Small intestine (tissue), 7 donors: ENCODE results near the gene SLC35E2B. TPM values are rescaled to one million over a fixed set of nuclear protein-coding genes. Genes with fewer than 3 reads are reported as not detected.

ENCODE experiments used
- DNase-seq, 2 donors: peaks; one replicate each; pipeline versions ENCODE4 v3.0.0 to v3.0.0-alpha.2; 2013
- FAIRE-seq: peaks from 2 replicates; lab custom pipeline; 2012; peaks lifted over from hg19 to GRCh38; lab: Jason Lieb, UNC
- H3K27ac ChIP-seq, 3 donors: one replicate each; pipeline ENCODE4 v1.5.1; 2013; ENCODE audit warnings: low read length in 2 of 3, mild to moderate bottlenecking in 2 of 3, control low read depth in 1 of 3, inconsistent platforms in 1 of 3, low read depth in 1 of 3, moderate library complexity in 1 of 3
- H3K27me3 ChIP-seq, 3 donors: one replicate each; pipeline ENCODE4 v1.6.1; 2013; ENCODE audit warnings: low read length in 3 of 3, inconsistent platforms in 1 of 3; ENCODE audit not compliant: control insufficient read depth in 3 of 3, insufficient read depth in 3 of 3
- H3K36me3 ChIP-seq, 3 donors: one replicate each; pipeline ENCODE4 v1.6.1; 2013; ENCODE audit warnings: low read length in 3 of 3, inconsistent platforms in 1 of 3, low read depth in 1 of 3, mild to moderate bottlenecking in 1 of 3, moderate library complexity in 1 of 3; ENCODE audit not compliant: control insufficient read depth in 3 of 3, insufficient read depth in 2 of 3
- H3K4me1 ChIP-seq, 3 donors: one replicate each; pipeline ENCODE4 v1.6.1; 2013; ENCODE audit warnings: low read length in 2 of 3, inconsistent platforms in 1 of 3, low read depth in 1 of 3, mild to moderate bottlenecking in 1 of 3, moderate library complexity in 1 of 3; ENCODE audit not compliant: control insufficient read depth in 3 of 3, insufficient read depth in 2 of 3
- H3K4me3 ChIP-seq, 3 donors: one replicate each; pipeline ENCODE4 v1.5.1; 2013; ENCODE audit warnings: low read length in 3 of 3, control low read depth in 1 of 3, inconsistent platforms in 1 of 3, low read depth in 1 of 3, mild to moderate bottlenecking in 1 of 3, moderate library complexity in 1 of 3
- H3K9me3 ChIP-seq, 2 donors: one replicate each; pipeline ENCODE4 v1.6.1; 2013; ENCODE audit warnings: low read depth in 1 of 2, low read length in 1 of 2; ENCODE audit not compliant: control insufficient read depth in 2 of 2, insufficient read depth in 1 of 2
- WGBS, 3 donors: extraction: QIAGEN DNeasy Blood & Tissue Kit; methylation state at CpG; one replicate each; pipeline ENCODE4 v1.1.7; 2013; 5-methylcytosine and 5-hydroxymethylcytosine counted together
- polyA plus RNA-seq, 4 donors: library from polyadenylated mRNA; stranded (reverse) in 3 of 4; unstranded in 1 of 4; fragments of 200-250 nt in 3 of 4; fragments of 120-200 nt in 1 of 4; gene quantifications; one replicate each; pipeline versions ENCODE4 v1.2.1 to v1.2.3, GENCODE V29; 2013
- donor health status: healthy with polysubstance abuse.
- donor health status: control.
- donor health status: control.
- donor health status: Bipolar disorder and iron deficiency.
- donor health status: healthy.

SLC35E2B gene
- polyA plus RNA-seq, 4 donors, result 21.6 to 43.0 (median 34.0) TPM

GRCh38 chr1:1627829-1628753, 64.5 kb downstream of the SLC35E2B start:
- H3K36me3 ChIP-seq, result peaks cover 0 to 48% (median 0%) of the 10 kb centered on the region in 3 donors
- DNase-seq (no peak), FAIRE-seq (no peak)
- no peaks in the 10 kb centered on the region for H3K4me1 ChIP-seq
- 93 to 95% (median 93%) methylated on average over 52 to 53 of the region's 53 CpGs for WGBS, 3 donors
- no peak overlapping the region for H3K4me3 ChIP-seq
- peaks cover 2 to 23% (median 4%) of the 10 kb centered on the region in 3 donors for H3K27me3 ChIP-seq
- peak overlapping the region in 1 of 3 donors; percentile 43 for H3K27ac ChIP-seq
- H3K9me3 ChIP-seq, result no peaks in the 10 kb centered on the region

DNA sequence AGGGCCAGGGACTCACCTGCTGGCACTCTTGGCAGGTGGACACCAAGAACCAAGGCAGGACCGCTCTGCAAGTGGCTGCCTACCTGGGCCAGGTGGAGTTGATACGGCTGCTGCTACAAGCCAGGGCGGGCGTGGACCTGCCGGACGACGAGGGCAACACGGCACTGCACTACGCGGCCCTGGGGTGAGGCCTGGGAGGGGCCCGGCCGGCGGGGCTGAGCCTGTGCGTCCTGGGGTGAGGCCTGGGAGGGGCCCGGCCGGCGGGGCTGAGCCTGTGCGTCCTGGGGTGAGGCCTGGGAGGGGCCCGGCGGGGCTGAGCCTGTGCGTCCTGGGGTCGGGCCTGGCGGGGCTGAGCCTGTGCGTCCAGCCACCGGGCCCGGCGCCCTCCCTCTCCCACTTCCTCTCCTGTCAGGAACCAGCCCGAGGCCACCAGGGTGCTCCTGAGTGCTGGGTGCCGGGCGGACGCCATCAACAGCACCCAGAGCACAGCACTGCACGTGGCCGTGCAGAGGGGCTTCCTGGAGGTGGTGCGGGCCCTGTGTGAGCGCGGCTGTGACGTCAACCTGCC, 65.2 kb downstream of the SLC35E2B start:
- H3K27ac ChIP-seq, result peak overlapping the region in 1 of 3 donors; percentile 43
- H3K4me1 ChIP-seq, result no peaks in the 10 kb centered on the region
- WGBS, 3 donors, result 32 to 65% (median 44%) methylated on average over 17 to 37 of the region's 37 CpGs
- peak; percentile 48 to 80 for DNase-seq
- H3K27me3 ChIP-seq, result peaks cover 2 to 23% (median 4%) of the 10 kb centered on the region in 3 donors
- H3K9me3 ChIP-seq, result no peaks in the 10 kb centered on the region
- FAIRE-seq, result no peak
- no peak overlapping the region for H3K4me3 ChIP-seq
- H3K36me3 ChIP-seq, result peaks cover 0 to 54% (median 0%) of the 10 kb centered on the region in 3 donors

GRCh38 chr1:1626207-1627141, 66.1 kb downstream of the SLC35E2B start:
- no peak overlapping the region for H3K4me3 ChIP-seq
- WGBS, 3 donors, result 91 to 94% (median 93%) methylated on average over 30 to 48 of the region's 48 CpGs
- no peak overlapping the region for H3K27ac ChIP-seq

DNA sequence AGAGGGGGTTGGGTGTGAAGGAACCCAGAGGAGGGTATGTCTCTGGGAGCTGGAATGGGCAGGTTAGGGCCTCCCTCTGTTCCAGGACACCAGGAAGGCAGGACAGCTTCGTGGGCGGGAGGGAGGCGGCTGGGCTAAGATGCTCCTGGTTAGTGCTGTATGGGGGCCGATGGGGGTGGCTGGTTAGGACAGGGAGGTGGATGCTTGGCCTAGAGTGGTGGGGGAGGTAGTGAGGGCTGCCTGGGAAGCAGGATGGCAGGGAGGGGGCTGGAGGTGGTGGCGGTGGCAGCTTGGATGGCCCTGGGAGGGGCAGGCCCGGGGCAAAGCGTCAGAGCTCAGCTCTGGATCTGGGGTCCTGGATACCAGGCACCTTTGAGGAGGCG, 66.8 kb downstream of the SLC35E2B start:
- H3K4me1 ChIP-seq, result no peaks in the 10 kb centered on the region
- no peak overlapping the region for H3K4me3 ChIP-seq
- H3K27me3 ChIP-seq, result peaks cover 0 to 9% (median 4%) of the 10 kb centered on the region in 3 donors
- no peak overlapping the region for H3K27ac ChIP-seq
- WGBS, 3 donors, result 89 to 93% (median 93%) methylated on average over 8 of the region's 8 CpGs
- no peaks in the 10 kb centered on the region for H3K9me3 ChIP-seq
- peaks cover 0 to 63% (median 0%) of the 10 kb centered on the region in 3 donors for H3K36me3 ChIP-seq
- FAIRE-seq (no peak), DNase-seq (no peak)

More at GRCh38 chr1:1626207-1627141, 66.1 kb downstream of the SLC35E2B start:
- no peaks in the 10 kb centered on the region for H3K4me1 ChIP-seq
- H3K36me3 ChIP-seq, result peaks cover 0 to 58% (median 0%) of the 10 kb centered on the region in 3 donors
- DNase-seq, result no peak
- H3K9me3 ChIP-seq, result no peaks in the 10 kb centered on the region
- no peak for FAIRE-seq
- peaks cover 2 to 15% (median 4%) of the 10 kb centered on the region in 3 donors for H3K27me3 ChIP-seq

DNA sequence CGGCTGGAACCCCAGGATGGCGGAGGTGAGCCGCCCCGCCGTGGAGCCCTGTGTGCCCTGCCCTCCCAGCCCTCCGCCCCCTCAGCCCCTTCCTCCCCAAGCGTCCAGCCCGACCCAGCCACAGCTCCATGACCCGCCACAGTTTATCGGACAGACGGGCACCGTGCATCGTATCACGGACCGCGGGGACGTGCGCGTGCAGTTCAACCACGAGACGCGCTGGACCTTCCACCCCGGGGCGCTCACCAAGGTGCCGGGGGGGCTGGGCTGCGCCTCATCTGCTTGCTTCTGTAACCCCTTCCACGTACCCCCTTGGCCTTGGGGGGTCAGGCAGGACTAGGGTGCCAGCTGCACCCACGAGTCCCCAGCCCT, 67.2 kb downstream of the SLC35E2B start:
- H3K4me3 ChIP-seq, result no peak overlapping the region
- H3K36me3 ChIP-seq, result peaks cover 0 to 64% (median 0%) of the 10 kb centered on the region in 3 donors
- no peaks in the 10 kb centered on the region for H3K4me1 ChIP-seq
- H3K9me3 ChIP-seq, result no peaks in the 10 kb centered on the region
- no peak overlapping the region for H3K27ac ChIP-seq
- FAIRE-seq (no peak), DNase-seq (no peak)
- WGBS, 3 donors, result 88 to 96% (median 95%) methylated on average over 19 to 28 of the region's 28 CpGs
- H3K27me3 ChIP-seq, result peaks cover 0 to 6% (median 0%) of the 10 kb centered on the region in 3 donors

- peaks cover 0 to 70% (median 0%) of the 10 kb centered on the region in 3 donors for H3K36me3 ChIP-seq
- H3K4me1 ChIP-seq, result no peaks in the 10 kb centered on the region
- no peak overlapping the region for H3K27ac ChIP-seq
- DNase-seq (no peak), FAIRE-seq (no peak)
- peaks cover 0 to 4% (median 0%) of the 10 kb centered on the region in 3 donors for H3K27me3 ChIP-seq
- H3K9me3 ChIP-seq, result no peaks in the 10 kb centered on the region
- H3K4me3 ChIP-seq, result no peak overlapping the region
- 82 to 93% (median 91%) methylated on average over 37 to 38 of the region's 38 CpGs for WGBS, 3 donors
Observed at GRCh38 chr1:1624443-1625403, 67.9 kb downstream of the SLC35E2B start.

DNA sequence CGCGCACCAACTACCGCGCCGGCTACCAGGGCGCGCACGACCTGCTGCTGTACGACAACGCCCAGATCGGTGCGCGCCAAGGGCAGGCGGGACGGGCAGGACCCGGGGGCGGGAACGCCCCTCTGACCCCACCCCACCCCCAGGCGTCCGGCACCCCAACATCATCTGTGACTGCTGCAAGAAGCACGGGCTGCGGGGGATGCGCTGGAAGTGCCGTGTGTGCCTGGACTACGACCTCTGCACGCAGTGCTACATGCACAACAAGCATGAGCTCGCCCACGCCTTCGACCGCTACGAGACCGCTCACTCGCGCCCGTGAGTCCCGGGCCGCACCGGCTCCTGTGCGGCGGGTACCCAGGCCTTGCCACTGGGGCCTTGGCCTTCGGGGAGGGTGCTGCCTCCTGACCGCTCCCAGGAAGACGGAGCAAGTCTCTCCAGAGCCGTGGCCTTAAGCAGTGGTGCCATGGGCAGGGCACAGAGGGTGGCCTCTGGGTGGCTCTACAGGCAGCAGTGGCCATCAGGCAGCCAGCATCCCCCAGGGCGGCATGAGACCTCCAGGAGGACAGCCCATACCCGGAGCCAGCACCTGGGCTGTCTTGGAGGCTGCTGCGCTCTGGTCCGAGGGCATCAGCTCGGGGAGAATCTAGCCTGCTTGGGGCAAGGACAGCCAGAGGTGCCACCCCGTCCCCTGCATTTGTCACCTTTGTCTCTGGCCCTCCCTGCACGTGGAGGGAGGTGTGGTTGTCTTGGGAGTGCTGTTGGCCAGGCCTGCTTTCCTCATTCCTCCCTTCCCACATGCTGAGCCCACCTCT, 68.8 kb downstream of the SLC35E2B start:
- no peaks in the 10 kb centered on the region for H3K4me1 ChIP-seq
- no peak for FAIRE-seq
- no peak for DNase-seq
- H3K9me3 ChIP-seq, result no peaks in the 10 kb centered on the region
- H3K27ac ChIP-seq, result no peak overlapping the region
- no peak overlapping the region for H3K4me3 ChIP-seq
- WGBS, 3 donors, result 92 to 93% (median 93%) methylated on average over 45 to 51 of the region's 51 CpGs
- no peaks in the 10 kb centered on the region for H3K27me3 ChIP-seq
- H3K36me3 ChIP-seq, result peaks cover 0 to 76% (median 0%) of the 10 kb centered on the region in 3 donors
